ENCODE data around the gene LYL1.

The LYL1 gene

GRCh38 chr19:13129384-13129783 lies 26.7 kb upstream of the LYL1 start:
- DNase-seq (ENCODE audit: low spot score): no peak

- no peak for DNase-seq (ENCODE audit: low spot score)
Measured at GRCh38 chr19:13128583-13128982, 25.9 kb upstream of the LYL1 start.

- DNase-seq (ENCODE audit: low spot score): no peak
Measured at GRCh38 chr19:13127811-13128575, 25.3 kb upstream of the LYL1 start.

- no peak for DNase-seq (ENCODE audit: low spot score)
Measured at GRCh38 chr19:13127051-13127450, 24.4 kb upstream of the LYL1 start.

GRCh38 chr19:13122980-13123957 lies 20.6 kb upstream of the LYL1 start:
- no peak for DNase-seq (ENCODE audit: low spot score)

- DNase-seq (ENCODE audit: low spot score): no peak
Measured at GRCh38 chr19:13122275-13122878, 19.7 kb upstream of the LYL1 start.

- no peak for DNase-seq (ENCODE audit: low spot score)
Measured at GRCh38 chr19:13121551-13122274, 19.1 kb upstream of the LYL1 start.

GRCh38 chr19:13120817-13121216 lies 18.2 kb upstream of the LYL1 start:
- no peak for DNase-seq (ENCODE audit: low spot score)

- no peak for DNase-seq (ENCODE audit: low spot score)
Measured at GRCh38 chr19:13120031-13120430, 17.4 kb upstream of the LYL1 start.

- DNase-seq (ENCODE audit: low spot score): no peak
Measured at GRCh38 chr19:13119627-13120026, 17.0 kb upstream of the LYL1 start.

- DNase-seq (ENCODE audit: low spot score): peak; percentile 68
Measured at GRCh38 chr19:13118424-13119193, 16.0 kb upstream of the LYL1 start.

GRCh38 chr19:13117772-13118423 lies 15.2 kb upstream of the LYL1 start, which contains the start of gene NACC1:
NACC1 (plus strand) TSS chr19:13118264; CDS start chr19:13135208, 16,944 bp downstream.
- peak; percentile 91 for DNase-seq (ENCODE audit: low spot score)

GRCh38 chr19:13117176-13117771 lies 14.6 kb upstream of the LYL1 start:
- no peak for DNase-seq (ENCODE audit: low spot score)

GRCh38 chr19:13116282-13117175 lies 13.9 kb upstream of the LYL1 start, which contains the start of gene TRMT1:
TRMT1 (minus strand) TSS chr19:13116740; CDS start chr19:13116399, 341 bp downstream.
- peak; percentile 98 for DNase-seq (ENCODE audit: low spot score)

- no peak for DNase-seq (ENCODE audit: low spot score)
Measured at GRCh38 chr19:13115936-13116281, 13.3 kb upstream of the LYL1 start.

GRCh38 chr19:13112555-13112954 lies 9.9 kb upstream of the LYL1 start:
- no peak for DNase-seq (ENCODE audit: low spot score)

GRCh38 chr19:13110099-13110610 lies 7.5 kb upstream of the LYL1 start:
- no peak for DNase-seq (ENCODE audit: low spot score)

GRCh38 chr19:13109361-13110098 lies 6.9 kb upstream of the LYL1 start:
- DNase-seq (ENCODE audit: low spot score): no peak
